ENCODE measurements around the gene SAYSD1.

SAYSD1 gene

GRCh38 chr6:39107641-39108040 is 7.3 kb downstream of the SAYSD1 start:
- H2AFZ ChIP-seq (ENCODE audit: low read depth, low read length, severe bottlenecking): no peak overlapping the region
- TF ChIP-seq EZH2phosphoT487 (conservative IDR thresholded peaks at IDR 0.05; ENCODE audit: low read length) (no peak), CTCF (IDR thresholded peaks at IDR 0.05; ENCODE audit: insufficient read depth, low read length, poor library complexity, severe bottlenecking) (no peak)
- no peaks in the 10 kb centered on the region for H3K27me3 ChIP-seq (ENCODE audit: low read length)
- H3K9me3 ChIP-seq (ENCODE audit: insufficient read depth, low read length): no peaks in the 10 kb centered on the region
- no peaks in the 10 kb centered on the region for H4K20me1 ChIP-seq (ENCODE audit: low read depth, low read length)
- 0 out of 2 replicates have a peak, but pooled peaks cover 2% of the 10 kb centered on the region for H3K36me3 ChIP-seq (ENCODE audit: low read length)
- H3K4me3 ChIP-seq (ENCODE audit: insufficient read depth, low read length, poor library complexity, severe bottlenecking): no peak overlapping the region
- no peaks in the 10 kb centered on the region for H3K79me2 ChIP-seq (ENCODE audit: insufficient read depth, low read length)
- H3K9ac ChIP-seq (ENCODE audit: low read length): no peak overlapping the region
- no peak overlapping the region for H3K27ac ChIP-seq (ENCODE audit: low read depth, low read length)
- H3K9me2 ChIP-seq (replicated peaks; ENCODE audit: insufficient read depth, low read length): no peaks in the 10 kb centered on the region
- no peak overlapping the region for H3K4me2 ChIP-seq (ENCODE audit: low read depth, low read length, poor library complexity, severe bottlenecking)
- H3F3A ChIP-seq (ENCODE audit: insufficient read depth): no peaks in the 10 kb centered on the region

GRCh38 chr6:39107034-39107433 is 8.0 kb downstream of the SAYSD1 start:
- no peaks in the 10 kb centered on the region for H3K9me2 ChIP-seq (replicated peaks; ENCODE audit: insufficient read depth, low read length)
- no peak overlapping the region for H3K4me2 ChIP-seq (ENCODE audit: low read depth, low read length, poor library complexity, severe bottlenecking)
- no peaks in the 10 kb centered on the region for H3F3A ChIP-seq (ENCODE audit: insufficient read depth)
- H3K4me3 ChIP-seq (ENCODE audit: insufficient read depth, low read length, poor library complexity, severe bottlenecking): no peak overlapping the region
- no peak overlapping the region for H2AFZ ChIP-seq (ENCODE audit: low read depth, low read length, severe bottlenecking)
- no peaks in the 10 kb centered on the region for H4K20me1 ChIP-seq (ENCODE audit: low read depth, low read length)
- TF ChIP-seq EZH2phosphoT487 (conservative IDR thresholded peaks at IDR 0.05; ENCODE audit: low read length) (no peak), CTCF (IDR thresholded peaks at IDR 0.05; ENCODE audit: insufficient read depth, low read length, poor library complexity, severe bottlenecking) (no peak)
- H3K79me2 ChIP-seq (ENCODE audit: insufficient read depth, low read length): no peaks in the 10 kb centered on the region
- no peak overlapping the region for H3K9ac ChIP-seq (ENCODE audit: low read length)
- 0 out of 2 replicates have a peak, but pooled peaks cover 2% of the 10 kb centered on the region for H3K36me3 ChIP-seq (ENCODE audit: low read length)
- H3K27me3 ChIP-seq (ENCODE audit: low read length): no peaks in the 10 kb centered on the region
- H3K27ac ChIP-seq (ENCODE audit: low read depth, low read length): no peak overlapping the region
- H3K9me3 ChIP-seq (ENCODE audit: insufficient read depth, low read length): no peaks in the 10 kb centered on the region

GRCh38 chr6:39104528-39104927 is 10.5 kb downstream of the SAYSD1 start:
- no peaks in the 10 kb centered on the region for H3F3A ChIP-seq (ENCODE audit: insufficient read depth)
- H3K9me2 ChIP-seq (replicated peaks; ENCODE audit: insufficient read depth, low read length): no peaks in the 10 kb centered on the region
- H3K27ac ChIP-seq (ENCODE audit: low read depth, low read length): no peak overlapping the region
- no peak overlapping the region for H3K4me2 ChIP-seq (ENCODE audit: low read depth, low read length, poor library complexity, severe bottlenecking)
- no peaks in the 10 kb centered on the region for H3K27me3 ChIP-seq (ENCODE audit: low read length)
- H3K9me3 ChIP-seq (ENCODE audit: insufficient read depth, low read length): no peaks in the 10 kb centered on the region
- H2AFZ ChIP-seq (ENCODE audit: low read depth, low read length, severe bottlenecking): no peak overlapping the region
- H3K79me2 ChIP-seq (ENCODE audit: insufficient read depth, low read length): no peaks in the 10 kb centered on the region
- H3K36me3 ChIP-seq (ENCODE audit: low read length): no peaks in the 10 kb centered on the region
- peaks cover 3% of the 10 kb centered on the region; the same call in 1 of the 2 replicates for H4K20me1 ChIP-seq (ENCODE audit: low read depth, low read length)
- TF ChIP-seq EZH2phosphoT487 (conservative IDR thresholded peaks at IDR 0.05; ENCODE audit: low read length): no peak
- no peak for TF ChIP-seq CTCF (IDR thresholded peaks at IDR 0.05; ENCODE audit: insufficient read depth, low read length, poor library complexity, severe bottlenecking)
- H3K9ac ChIP-seq (ENCODE audit: low read length): no peak overlapping the region
- no peak overlapping the region for H3K4me3 ChIP-seq (ENCODE audit: insufficient read depth, low read length, poor library complexity, severe bottlenecking)
